Spleen (tissue), 11 donors: ENCODE measurements around the gene MYO18B. TPM values are rescaled to one million over a fixed set of nuclear protein-coding genes. Genes with fewer than 3 reads are reported as not detected.

Experiments used
- DNase-seq: peaks from one replicate; pipeline ENCODE4 v3.0.0-alpha.2; 2020
- H3K27ac ChIP-seq, 8 donors: fragments of 200-600 bp; sonication (generic) in 7 of 8; 1 replicate in 4 of 8; 2 replicates in 4 of 8; pipeline versions ENCODE4 v1.5.0 to v1.8.0; 2016 to 2021; ENCODE audit warnings: inconsistent platforms in 4 of 8, mild to moderate bottlenecking in 4 of 8, moderate library complexity in 1 of 8
- H3K27me3 ChIP-seq, 7 donors: fragments of 200-600 bp; sonication (generic) in 6 of 7; replicated peaks in 1 of 7; 1 replicate in 4 of 7; 2 replicates in 3 of 7; pipeline versions ENCODE4 v1.5.0 to v1.8.0; 2016 to 2021; ENCODE audit warnings: inconsistent platforms in 3 of 7, mild to moderate bottlenecking in 1 of 7
- H3K36me3 ChIP-seq, 6 donors: fragments of 200-600 bp; sonication (generic) in 5 of 6; 1 replicate in 4 of 6; 2 replicates in 2 of 6; pipeline versions ENCODE4 v1.5.0 to v1.8.0; 2016 to 2021; ENCODE audit warnings: inconsistent platforms in 2 of 6
- H3K4me1 ChIP-seq, 6 donors: fragments of 200-600 bp; sonication (generic) in 5 of 6; 1 replicate in 3 of 6; 2 replicates in 3 of 6; pipeline versions ENCODE4 v1.5.0 to v1.8.0; 2016 to 2021; ENCODE audit warnings: inconsistent platforms in 3 of 6
- H3K4me3 ChIP-seq, 8 donors: fragments of 200-600 bp; sonication (generic) in 7 of 8; 1 replicate in 4 of 8; 2 replicates in 4 of 8; pipeline versions ENCODE4 v1.5.0 to v1.8.0; 2016 to 2021; ENCODE audit warnings: inconsistent platforms in 4 of 8, mild to moderate bottlenecking in 4 of 8, moderate library complexity in 2 of 8
- H3K9me3 ChIP-seq, 8 donors: fragments of 200-600 bp; sonication (generic) in 7 of 8; 1 replicate in 4 of 8; 2 replicates in 4 of 8; pipeline versions ENCODE4 v1.5.0 to v1.8.0; 2016 to 2021; ENCODE audit warnings: inconsistent platforms in 4 of 8
- CTCF ChIP-seq, 11 experiments: fragments of 200-600 bp in 7 of 11; fragments of 450-650 bp in 4 of 11; sonication (generic) in 4 of 11; IDR thresholded peaks in 8 of 11; conservative IDR thresholded peaks in 3 of 11; 1 replicate in 7 of 11; 2 replicates in 4 of 11; pipeline versions ENCODE4 v1.4.0 to v1.8.0; 2016 to 2021; ENCODE audit warnings: antibody characterized with exemption in 11 of 11, inconsistent platforms in 4 of 11, mild to moderate bottlenecking in 1 of 11
- POLR2A ChIP-seq, 3 donors: fragments of 450-650 bp; IDR thresholded peaks; one replicate each; pipeline ENCODE4 v1.5.1; 2017; ENCODE audit warnings: antibody characterized with exemption in 3 of 3, mild to moderate bottlenecking in 1 of 3
- POLR2AphosphoS5 ChIP-seq, 3 donors: sonication (generic); formaldehyde crosslinking; IDR thresholded peaks; one replicate each; pipeline ENCODE4 v1.5.1; 2017; ENCODE audit warnings: antibody characterized with exemption in 3 of 3
- WGBS, 5 donors: extraction: QIAGEN DNeasy Blood & Tissue Kit in 3 of 5; methylation state at CpG; one replicate each; pipeline versions ENCODE4 v1.1.5 to v1.1.7; 2013 to 2018; 5-methylcytosine and 5-hydroxymethylcytosine counted together
- intact Hi-C: fragments of 100-400 bp; cut with DNase I; formaldehyde crosslinking; loops from one replicate; pipeline ENCODE4 v1.15.0; 2023; ENCODE audit warnings: low total_unique reads
- polyA plus RNA-seq, 3 donors: library from polyadenylated mRNA; stranded (reverse); fragments of 200-250 nt; gene quantifications; one replicate each; pipeline ENCODE4 v1.2.1, GENCODE V29; 2013
- total RNA-seq, 7 donors: library from RNA; depleted of rRNA in 3 of 7; stranded (reverse); fragments of >200 nt in 3 of 7; fragmentation: NEBNext Ultra II Directional in 4 of 7; extraction: Animal tissue kit (Norgen Biotek cat#: 25700) in 4 of 7; gene quantifications; one replicate each; pipeline versions ENCODE4 v1.1.0 to v1.2.1, GENCODE V29; 2016 to 2021
- donor health status: healthy with polysubstance abuse.
- donor health status: DM: no; HTN: no; CAD: no; lungs with moderate emphysema.
- donor health status: DM: no; HTN: no; CAD: no.
- donor health status: Bipolar disorder and iron deficiency.
- donor health status: healthy.
- donor health status: DM: no; HTN: no; CAD: no.
- donor health status: DM: yes; HTN: yes; CAD: no.

MYO18B gene
- total and polyA plus RNA-seq, 10 donors = under 0.01 to 0.79 (median 0.12) TPM

GRCh38 chr22:25996669-25997068 is 254.7 kb downstream of the MYO18B start:
- intact Hi-C loops = no loop called here
- Histone ChIP-seq H3K9me3 (no peaks in the 10 kb centered on the region), H3K36me3 (no peaks in the 10 kb centered on the region), H3K27ac (no peak overlapping the region), H3K27me3 (peaks cover 0 to 28% (median 0%) of the 10 kb centered on the region in 7 donors), H3K4me1 (no peaks in the 10 kb centered on the region), H3K4me3 (no peak overlapping the region)
- TF ChIP-seq POLR2A (IDR thresholded peaks at IDR 0.05) = no peak
- TF ChIP-seq POLR2AphosphoS5 (IDR thresholded peaks at IDR 0.05) = no peak
- no peak for TF ChIP-seq CTCF (IDR thresholded peaks at IDR 0.05 in 8 of 11, conservative IDR thresholded peaks at IDR 0.05 in 3 of 11)
- WGBS, 5 donors = 53 to 67% (median 59%) methylated on average over 7 of the region's 7 CpGs
- DNase-seq = no peak

- Histone ChIP-seq H3K36me3 (no peaks in the 10 kb centered on the region), H3K27me3 (peaks cover 0 to 29% (median 0%) of the 10 kb centered on the region in 7 donors), H3K9me3 (no peaks in the 10 kb centered on the region), H3K4me1 (no peaks in the 10 kb centered on the region), H3K4me3 (no peak overlapping the region), H3K27ac (no peak overlapping the region)
- DNase-seq = no peak
- TF ChIP-seq CTCF (IDR thresholded peaks at IDR 0.05 in 8 of 11, conservative IDR thresholded peaks at IDR 0.05 in 3 of 11) (no peak), POLR2A (IDR thresholded peaks at IDR 0.05) (no peak), POLR2AphosphoS5 (IDR thresholded peaks at IDR 0.05) (no peak)
- intact Hi-C loops = no loop called here
- WGBS, 5 donors = 53 to 70% (median 67%) methylated on average over 11 of the region's 11 CpGs
Observed at GRCh38 chr22:25997886-25998775, 256.1 kb downstream of the MYO18B start.

GRCh38 chr22:26002456-26002855 is 260.5 kb downstream of the MYO18B start:
- no peaks in the 10 kb centered on the region for H3K36me3 ChIP-seq
- TF ChIP-seq CTCF (IDR thresholded peaks at IDR 0.05 in 8 of 11, conservative IDR thresholded peaks at IDR 0.05 in 3 of 11) (no peak), POLR2A (IDR thresholded peaks at IDR 0.05) (no peak), POLR2AphosphoS5 (IDR thresholded peaks at IDR 0.05) (no peak)
- no peak overlapping the region for H3K27ac ChIP-seq
- WGBS, 5 donors = 51 to 94% (median 76%) methylated on average over 2 of the region's 2 CpGs
- H3K4me1 ChIP-seq = no peaks in the 10 kb centered on the region
- peaks cover 0 to 26% (median 0%) of the 10 kb centered on the region in 7 donors for H3K27me3 ChIP-seq
- DNase-seq = no peak
- no peak overlapping the region for H3K4me3 ChIP-seq
- peaks cover 0 to 14% (median 9%) of the 10 kb centered on the region in 8 donors for H3K9me3 ChIP-seq
- intact Hi-C loops = no loop called here

GRCh38 chr22:26004477-26004876 is 262.5 kb downstream of the MYO18B start:
- Histone ChIP-seq H3K27me3 (peaks cover 0 to 41% (median 0%) of the 10 kb centered on the region in 7 donors), H3K36me3 (no peaks in the 10 kb centered on the region), H3K4me1 (no peaks in the 10 kb centered on the region), H3K9me3 (peaks cover 0 to 14% (median 9%) of the 10 kb centered on the region in 8 donors), H3K4me3 (no peak overlapping the region), H3K27ac (no peak overlapping the region)
- no peak for TF ChIP-seq POLR2AphosphoS5 (IDR thresholded peaks at IDR 0.05)
- TF ChIP-seq POLR2A (IDR thresholded peaks at IDR 0.05) = no peak
- no peak for TF ChIP-seq CTCF (IDR thresholded peaks at IDR 0.05 in 8 of 11, conservative IDR thresholded peaks at IDR 0.05 in 3 of 11)
- WGBS, 5 donors = 81 to 92% (median 84%) methylated on average over 4 of the region's 4 CpGs
- DNase-seq = no peak
- intact Hi-C loops = no loop called here
